Osteoblast (primary cell): ENCODE results near the gene F10. TPM values are rescaled to one million over a fixed set of nuclear protein-coding genes. Genes with fewer than 3 reads are reported as not detected.
"Not testable (repeated sequence)": the region's sequence is repeated elsewhere in the genome, so short reads cannot be mapped to it uniquely, and the experiment has no call there.

Experiments used
- DNase-seq: peaks from one replicate; pipeline ENCODE4 v3.0.0; 2011; ENCODE audit warnings: low spot score, mixed read lengths; ENCODE audit not compliant: insufficient read length; ENCODE audit errors: missing footprints
- H2AFZ ChIP-seq: 2 replicates; pipeline ENCODE4 v1.6.0; 2011; ENCODE audit warnings: mild to moderate bottlenecking, low read length
- H3K27ac ChIP-seq: 2 replicates; pipeline ENCODE4 v1.5.1; 2011; ENCODE audit warnings: mild to moderate bottlenecking, low read depth, low read length, moderate library complexity
- H3K27me3 ChIP-seq: 2 replicates; pipeline ENCODE4 v1.6.0; 2012; ENCODE audit warnings: mild to moderate bottlenecking, control low read depth, inconsistent platforms, low read length, moderate library complexity; ENCODE audit not compliant: insufficient read depth
- H3K36me3 ChIP-seq: 2 replicates; pipeline ENCODE4 v1.5.1; 2011; ENCODE audit warnings: mild to moderate bottlenecking, low read length, control low read depth, moderate library complexity; ENCODE audit not compliant: insufficient read depth
- H3K4me1 ChIP-seq: 2 replicates; pipeline ENCODE4 v1.5.1; 2011; ENCODE audit warnings: mild to moderate bottlenecking, low read length, control low read depth, moderate library complexity; ENCODE audit not compliant: insufficient read depth
- H3K4me2 ChIP-seq: 2 replicates; pipeline ENCODE4 v1.6.0; 2011; ENCODE audit warnings: mild to moderate bottlenecking, low read length; ENCODE audit not compliant: insufficient read depth
- H3K4me3 ChIP-seq: fragments of 200-600 bp; sonication (generic); 3 replicates; pipeline ENCODE4 v1.5.1; 2012; ENCODE audit warnings: mild to moderate bottlenecking, low read length, inconsistent platforms; ENCODE audit not compliant: insufficient read depth
- H3K79me2 ChIP-seq: 2 replicates; pipeline ENCODE4 v1.6.0; 2012; ENCODE audit warnings: mild to moderate bottlenecking, low read length, control low read depth, inconsistent platforms; ENCODE audit not compliant: insufficient read depth
- H3K9me3 ChIP-seq: 2 replicates; pipeline ENCODE4 v1.5.1; 2011; ENCODE audit warnings: low read depth, low read length, control low read depth
- H4K20me1 ChIP-seq: 2 replicates; pipeline ENCODE4 v1.6.0; 2012; ENCODE audit warnings: mild to moderate bottlenecking, low read length, control low read depth; ENCODE audit not compliant: insufficient read depth
- CTCF ChIP-seq: IDR thresholded peaks from 2 replicates; pipeline ENCODE4 v1.5.1; 2011; ENCODE audit warnings: mild to moderate bottlenecking, low read depth, low read length, moderate library complexity; ENCODE audit errors: extremely low read depth
- total RNA-seq: library from RNA; depleted of rRNA; stranded (reverse); fragments of >200 nt; gene quantifications from 2 replicates; pipeline ENCODE4 v1.2.3, GENCODE V29; 2012

F10 gene
- total RNA-seq, 1 donor, result not detected

GRCh38 chr13:113078902-113079780, 43.5 kb upstream of the F10 start:
- Histone ChIP-seq H3K27ac (no peak overlapping the region), H2AFZ (no peak overlapping the region), H4K20me1 (no peaks in the 10 kb centered on the region), H3K9me3 (no peaks in the 10 kb centered on the region), H3K27me3 (no peaks in the 10 kb centered on the region), H3K4me2 (no peak overlapping the region), H3K36me3 (no peaks in the 10 kb centered on the region), H3K4me3 (no peak overlapping the region), H3K4me1 (no peaks in the 10 kb centered on the region), H3K79me2 (no peaks in the 10 kb centered on the region)
- no peak for DNase-seq
- no peak for TF ChIP-seq CTCF

- not testable (repeated sequence) for H3K4me2 ChIP-seq, DNase-seq, H3K9me3 ChIP-seq, H3K4me3 ChIP-seq, H3K79me2 ChIP-seq, H3K4me1 ChIP-seq, H4K20me1 ChIP-seq, H3K27me3 ChIP-seq, H3K36me3 ChIP-seq, H2AFZ ChIP-seq, H3K27ac ChIP-seq
Measured at GRCh38 chr13:113079781-113080080, 42.9 kb upstream of the F10 start.

GRCh38 chr13:113080361-113080831, 42.2 kb upstream of the F10 start:
- Histone ChIP-seq H3K9me3 (no peaks in the 10 kb centered on the region), H3K79me2 (no peaks in the 10 kb centered on the region), H3K4me3 (no peak overlapping the region), H3K27ac (no peak overlapping the region), H3K36me3 (no peaks in the 10 kb centered on the region), H3K27me3 (no peaks in the 10 kb centered on the region), H2AFZ (no peak overlapping the region), H3K4me1 (no peaks in the 10 kb centered on the region), H4K20me1 (no peaks in the 10 kb centered on the region), H3K4me2 (no peak overlapping the region)
- DNase-seq, result no peak
- no peak for TF ChIP-seq CTCF

- Histone ChIP-seq H2AFZ (no peak overlapping the region), H3K4me1 (no peaks in the 10 kb centered on the region), H3K9me3 (no peaks in the 10 kb centered on the region), H3K4me3 (no peak overlapping the region), H3K36me3 (no peaks in the 10 kb centered on the region), H3K27me3 (no peaks in the 10 kb centered on the region), H3K27ac (no peak overlapping the region), H4K20me1 (no peaks in the 10 kb centered on the region), H3K4me2 (no peak overlapping the region), H3K79me2 (no peaks in the 10 kb centered on the region)
- no peak for DNase-seq
- TF ChIP-seq CTCF, result no peak
Measured at GRCh38 chr13:113080901-113081521, 41.6 kb upstream of the F10 start.
